GM19043 (cell line): ENCODE results near the gene CHRNA4.

ENCODE experiments used
- ATAC-seq: cut with Tn5 transposase; IDR thresholded peaks from one replicate; pipeline ENCODE4 v1.9.1; 2021; ENCODE audit warnings: low read depth; ENCODE audit not compliant: unreplicated experiment

Gene CHRNA4

DNA sequence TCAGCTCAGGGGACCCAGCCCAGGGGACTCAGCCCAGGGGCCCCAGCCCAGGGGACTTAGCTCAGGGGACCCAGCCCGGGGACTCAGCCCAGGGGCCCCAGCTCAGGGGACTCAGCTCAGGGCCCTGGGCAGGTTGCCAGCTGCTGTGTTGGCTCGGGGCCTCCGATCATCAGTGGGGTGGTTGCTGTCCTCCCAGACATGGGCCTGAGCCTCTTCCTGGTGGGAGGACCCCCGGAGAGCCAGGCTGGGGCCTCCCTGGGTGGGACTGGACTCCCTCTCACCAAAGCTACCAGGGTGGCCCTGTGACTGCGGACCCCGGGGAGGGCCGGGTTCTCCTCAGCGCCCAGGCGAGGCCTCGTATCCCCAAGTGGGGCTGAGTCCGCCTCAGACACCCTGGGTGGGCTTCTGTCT is 63.8 kb downstream of the CHRNA4 start:
- ATAC-seq: no peak

DNA sequence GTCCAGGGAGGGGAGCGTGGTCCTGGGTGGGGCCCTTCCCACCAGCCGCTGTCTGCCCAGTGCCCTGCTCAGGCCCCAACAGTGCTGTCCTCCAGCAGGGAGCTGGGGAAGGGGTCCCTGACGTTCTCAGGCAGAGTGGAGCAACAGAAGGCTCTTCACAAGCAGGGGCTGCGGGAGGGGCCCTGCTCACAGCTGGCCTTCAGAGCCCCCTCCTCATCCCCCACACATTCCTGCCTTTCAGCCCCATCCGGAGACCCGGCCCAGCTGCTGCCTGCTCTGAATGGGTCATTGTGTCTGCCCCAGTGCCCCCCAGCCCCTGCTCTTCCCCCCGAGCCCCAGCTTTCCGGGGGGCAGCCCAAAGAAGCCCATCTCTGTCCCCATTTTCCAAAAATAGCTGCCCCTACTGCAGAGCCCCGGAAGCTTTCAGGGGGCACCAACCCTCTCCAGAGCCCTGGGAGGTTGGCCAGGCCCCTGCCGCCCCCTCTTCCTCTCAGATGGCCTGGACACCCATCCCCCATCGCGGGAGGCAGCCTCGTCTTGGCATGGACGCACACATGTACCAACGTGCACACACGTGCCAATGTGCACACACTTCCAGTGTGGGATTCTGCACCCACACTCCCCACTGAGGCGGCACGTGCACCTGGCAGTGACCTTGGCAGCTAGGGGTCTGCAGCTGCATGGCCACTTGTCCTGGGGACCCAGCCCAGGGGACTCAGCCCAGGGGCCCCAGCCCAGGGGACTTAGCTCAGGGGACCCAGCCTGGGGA is 64.4 kb downstream of the CHRNA4 start:
- ATAC-seq: no peak

DNA sequence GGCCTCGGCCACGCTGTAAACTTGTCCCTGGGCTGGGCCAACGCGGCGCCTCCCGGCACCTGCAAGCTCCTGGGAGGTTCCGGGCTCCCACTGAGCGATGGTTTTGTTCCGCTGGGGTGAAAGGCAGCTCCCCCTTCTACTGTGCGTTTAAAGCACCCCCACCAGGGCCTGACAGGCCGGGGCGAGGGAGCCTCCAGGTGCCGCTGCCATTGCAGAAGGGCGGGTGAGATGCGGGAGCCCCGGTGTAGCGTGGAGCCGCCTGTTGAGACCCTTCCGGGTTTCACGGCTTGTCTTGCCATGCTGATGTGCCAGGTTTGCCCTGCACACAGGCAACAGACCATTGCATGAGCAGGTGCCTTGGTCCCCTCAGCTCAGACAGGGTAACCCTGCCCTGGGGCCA is 65.3 kb downstream of the CHRNA4 start:
- ATAC-seq: no peak

DNA sequence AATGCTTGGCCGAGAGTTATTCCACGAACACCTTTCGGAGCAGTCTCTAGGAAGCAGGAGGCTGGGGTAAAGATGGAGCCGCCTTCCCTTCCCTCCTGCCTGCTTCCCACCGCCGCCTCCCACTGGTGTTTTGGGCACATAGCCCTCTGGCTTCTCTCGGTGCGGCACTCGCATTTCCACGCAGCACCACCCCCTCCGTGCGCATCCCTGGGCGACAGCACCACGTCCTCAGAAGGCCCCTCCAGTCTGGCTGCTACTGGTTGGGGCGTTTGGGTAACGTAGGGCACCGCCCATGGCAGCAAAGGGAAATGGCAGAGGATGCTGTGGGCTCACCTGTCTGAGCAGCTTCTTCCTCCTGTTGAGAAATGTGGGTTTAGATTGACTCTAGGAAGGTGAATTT is 65.7 kb downstream of the CHRNA4 start:
- no peak for ATAC-seq

DNA sequence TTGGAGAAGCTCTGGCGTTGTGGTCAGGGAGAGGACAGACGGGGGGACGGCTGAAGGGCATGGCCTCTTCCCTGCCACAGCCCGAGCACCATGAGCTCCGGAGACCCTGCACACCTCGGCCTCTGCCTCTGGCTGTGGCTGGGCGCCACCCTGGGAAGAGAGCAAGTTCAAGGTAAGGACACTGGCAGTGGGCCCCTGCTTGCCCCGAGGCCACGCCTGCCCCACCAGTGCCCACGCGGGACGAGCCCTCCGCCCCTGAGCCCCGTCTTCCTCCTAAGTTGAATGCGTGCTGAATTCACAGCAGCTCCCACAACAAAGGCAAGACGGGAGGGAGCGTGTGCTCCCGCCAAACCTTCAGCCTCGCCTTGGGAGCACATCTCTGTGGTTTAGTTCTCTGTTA is 66.1 kb downstream of the CHRNA4 start:
- ATAC-seq: no peak

DNA sequence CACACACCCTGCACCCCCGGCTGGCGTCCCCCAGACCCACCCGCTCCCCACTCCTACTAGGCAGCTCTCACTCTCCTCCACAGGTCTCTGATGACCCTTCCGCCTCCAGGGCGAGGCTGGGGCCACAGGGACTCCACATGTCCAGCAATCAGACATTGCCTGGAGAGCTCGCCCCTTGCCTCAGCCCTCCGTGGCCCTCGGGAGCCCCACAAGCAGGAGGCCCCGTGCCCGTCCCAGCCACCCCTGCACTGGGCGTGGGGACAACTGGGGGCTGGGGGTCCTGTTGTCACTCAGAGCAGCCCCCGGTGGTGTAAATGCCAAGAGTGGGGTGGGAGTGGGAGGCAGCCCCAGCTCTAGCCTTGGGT is 66.6 kb downstream of the CHRNA4 start:
- no peak for ATAC-seq

DNA sequence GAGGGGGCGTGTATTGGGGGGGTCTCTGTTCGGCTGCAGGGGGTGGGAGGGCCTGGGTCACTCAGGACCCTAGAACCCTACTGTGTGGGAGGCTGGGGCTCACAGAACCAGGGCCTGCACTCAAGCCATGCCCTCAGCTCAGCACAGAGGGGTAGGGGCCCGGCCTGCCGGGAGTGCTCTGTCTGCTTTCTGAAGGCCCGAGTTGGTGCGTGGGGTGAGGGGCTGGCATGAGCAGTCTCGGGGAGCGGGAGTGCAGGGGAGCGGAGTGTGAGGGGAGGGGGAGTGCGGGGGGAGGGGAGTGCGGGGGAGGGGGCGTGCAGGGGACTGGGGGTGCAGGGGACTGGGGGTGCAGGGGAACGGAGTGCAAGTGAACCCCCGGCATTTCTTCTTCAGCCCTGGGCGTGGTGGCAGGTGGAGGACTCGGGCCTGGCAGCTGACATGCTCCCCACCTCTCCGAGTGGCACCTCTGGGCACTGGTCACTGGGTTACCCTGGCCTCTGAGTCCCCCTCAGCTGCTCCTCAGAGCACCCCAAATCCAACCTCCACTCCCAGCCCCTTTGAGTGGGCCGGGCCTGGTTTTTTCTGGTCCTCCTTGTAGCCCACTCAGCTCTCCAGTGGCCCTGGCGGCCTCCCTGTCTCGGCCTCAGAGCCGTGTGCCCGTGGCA is 67.1 kb downstream of the CHRNA4 start:
- no peak for ATAC-seq

DNA sequence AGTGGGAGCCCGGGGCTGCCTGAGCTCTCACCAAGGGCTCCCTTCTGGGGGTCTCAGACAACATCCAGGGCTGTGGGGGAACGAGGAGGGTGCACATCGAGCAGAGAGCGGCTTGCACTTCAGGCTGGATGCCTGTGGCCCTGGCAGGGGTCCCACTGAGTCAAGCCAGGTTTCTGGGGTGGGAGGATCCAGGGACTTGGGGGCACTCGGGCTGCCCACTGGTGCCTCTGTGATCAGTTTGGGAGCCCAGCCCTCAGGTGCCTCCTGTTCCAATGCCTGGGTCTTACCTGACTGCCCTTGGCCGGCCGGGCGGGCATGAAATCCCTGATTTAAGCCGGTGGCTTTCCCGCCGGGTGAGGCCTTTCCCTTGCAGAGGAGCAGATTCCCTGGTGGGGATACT is 67.7 kb downstream of the CHRNA4 start:
- no peak for ATAC-seq
